GM12801 (cell line): ENCODE data around the gene PPIL1.

Experiments used
- TF ChIP-seq, protein P1 (sequence below): IDR thresholded peaks from one replicate; pipeline ENCODE4 v1.5.1; 2011; ENCODE audit warnings: control low read depth; ENCODE audit not compliant: insufficient read length; ENCODE audit errors: extremely low read depth

PPIL1 gene

DNA sequence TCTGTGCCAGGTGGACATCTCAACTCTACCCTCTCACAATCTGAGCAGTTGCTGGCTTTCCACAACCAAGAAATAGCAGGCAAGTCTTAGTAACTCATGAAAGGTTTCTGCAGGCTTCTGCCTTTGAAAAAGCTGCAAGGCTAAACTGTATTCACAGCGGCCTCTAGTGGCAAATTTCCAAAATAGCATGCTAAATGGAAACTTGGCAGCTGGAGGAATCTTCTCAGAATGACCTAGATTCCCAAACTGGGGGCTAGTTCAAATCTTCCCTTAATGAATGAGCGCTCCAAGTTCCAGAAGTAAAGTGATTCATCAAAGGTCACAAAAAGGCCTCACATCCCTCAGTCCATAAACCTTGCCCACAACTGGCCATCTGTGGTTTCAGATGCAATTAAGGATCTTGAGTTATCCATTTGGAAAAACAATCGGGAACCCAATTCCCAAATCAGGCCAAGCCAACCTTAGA is 23.4 kb downstream of the PPIL1 start:
- TF ChIP-seq, protein P1, sequence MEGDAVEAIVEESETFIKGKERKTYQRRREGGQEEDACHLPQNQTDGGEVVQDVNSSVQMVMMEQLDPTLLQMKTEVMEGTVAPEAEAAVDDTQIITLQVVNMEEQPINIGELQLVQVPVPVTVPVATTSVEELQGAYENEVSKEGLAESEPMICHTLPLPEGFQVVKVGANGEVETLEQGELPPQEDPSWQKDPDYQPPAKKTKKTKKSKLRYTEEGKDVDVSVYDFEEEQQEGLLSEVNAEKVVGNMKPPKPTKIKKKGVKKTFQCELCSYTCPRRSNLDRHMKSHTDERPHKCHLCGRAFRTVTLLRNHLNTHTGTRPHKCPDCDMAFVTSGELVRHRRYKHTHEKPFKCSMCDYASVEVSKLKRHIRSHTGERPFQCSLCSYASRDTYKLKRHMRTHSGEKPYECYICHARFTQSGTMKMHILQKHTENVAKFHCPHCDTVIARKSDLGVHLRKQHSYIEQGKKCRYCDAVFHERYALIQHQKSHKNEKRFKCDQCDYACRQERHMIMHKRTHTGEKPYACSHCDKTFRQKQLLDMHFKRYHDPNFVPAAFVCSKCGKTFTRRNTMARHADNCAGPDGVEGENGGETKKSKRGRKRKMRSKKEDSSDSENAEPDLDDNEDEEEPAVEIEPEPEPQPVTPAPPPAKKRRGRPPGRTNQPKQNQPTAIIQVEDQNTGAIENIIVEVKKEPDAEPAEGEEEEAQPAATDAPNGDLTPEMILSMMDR, result no peak

DNA sequence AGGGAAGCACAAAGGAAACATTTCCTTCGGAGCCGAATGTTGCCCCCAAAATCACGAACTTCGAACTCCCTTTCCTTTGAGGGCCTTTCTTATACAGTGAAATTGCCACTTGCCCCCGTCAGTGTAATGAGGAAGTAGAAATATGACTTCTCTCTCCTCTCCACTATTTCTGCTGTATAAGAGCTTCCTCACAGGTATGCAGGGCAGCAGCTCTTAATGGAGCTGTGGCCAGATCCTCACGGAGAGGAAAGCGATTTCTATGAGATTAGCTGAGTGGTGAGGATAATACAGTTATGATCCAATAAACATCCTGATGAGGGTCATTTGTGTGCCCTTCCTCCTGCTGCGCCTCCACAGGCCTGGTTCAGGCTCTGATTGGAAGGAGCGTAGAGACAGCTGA is 24.6 kb downstream of the PPIL1 start:
- TF ChIP-seq, protein P1, result no peak

GRCh38 chr6:36848658-36849441 is 25.8 kb downstream of the PPIL1 start:
- TF ChIP-seq, protein P1, result no peak

GRCh38 chr6:36847991-36848390 is 26.6 kb downstream of the PPIL1 start:
- TF ChIP-seq, protein P1, result no peak

DNA sequence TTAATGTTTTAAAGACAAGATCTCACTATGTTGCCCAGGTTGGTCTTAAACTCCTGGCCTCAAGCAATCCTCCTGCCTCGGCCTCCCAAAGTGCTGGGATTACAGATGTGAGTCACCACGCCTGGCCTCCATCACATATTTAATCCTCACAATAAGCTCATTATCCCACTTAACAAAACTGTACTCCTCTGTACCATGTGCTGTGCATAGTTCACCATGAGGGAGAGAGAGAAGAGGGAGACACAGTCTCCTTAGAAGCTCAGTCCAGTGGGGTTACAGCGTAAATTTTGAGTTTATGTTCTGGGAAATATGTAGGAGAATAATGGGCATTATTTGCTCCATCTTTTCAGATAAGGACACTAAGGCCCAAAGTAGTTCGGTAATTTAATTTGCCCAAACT is 27.5 kb downstream of the PPIL1 start:
- TF ChIP-seq, protein P1, result no peak

DNA sequence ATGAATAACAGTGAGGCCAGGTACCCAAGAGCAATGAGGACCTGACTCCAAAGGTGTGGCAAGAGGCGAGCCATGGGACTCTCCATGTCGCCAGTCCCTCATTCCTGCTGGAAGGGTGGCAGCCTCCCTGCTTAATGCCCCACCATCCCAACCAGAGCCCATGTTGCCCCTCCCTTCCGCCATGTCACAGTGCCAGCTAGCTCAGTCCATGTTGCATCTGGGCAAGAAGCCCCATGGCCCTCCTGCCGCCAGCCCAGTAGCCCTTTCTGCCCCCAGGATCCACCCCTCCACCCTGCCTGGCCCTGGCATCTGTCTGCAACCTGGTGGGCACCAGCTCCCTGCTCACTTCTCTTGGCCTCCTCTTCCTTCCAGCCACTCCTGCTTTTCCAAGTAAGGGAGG is 29.4 kb downstream of the PPIL1 start:
- TF ChIP-seq, protein P1, result no peak

DNA sequence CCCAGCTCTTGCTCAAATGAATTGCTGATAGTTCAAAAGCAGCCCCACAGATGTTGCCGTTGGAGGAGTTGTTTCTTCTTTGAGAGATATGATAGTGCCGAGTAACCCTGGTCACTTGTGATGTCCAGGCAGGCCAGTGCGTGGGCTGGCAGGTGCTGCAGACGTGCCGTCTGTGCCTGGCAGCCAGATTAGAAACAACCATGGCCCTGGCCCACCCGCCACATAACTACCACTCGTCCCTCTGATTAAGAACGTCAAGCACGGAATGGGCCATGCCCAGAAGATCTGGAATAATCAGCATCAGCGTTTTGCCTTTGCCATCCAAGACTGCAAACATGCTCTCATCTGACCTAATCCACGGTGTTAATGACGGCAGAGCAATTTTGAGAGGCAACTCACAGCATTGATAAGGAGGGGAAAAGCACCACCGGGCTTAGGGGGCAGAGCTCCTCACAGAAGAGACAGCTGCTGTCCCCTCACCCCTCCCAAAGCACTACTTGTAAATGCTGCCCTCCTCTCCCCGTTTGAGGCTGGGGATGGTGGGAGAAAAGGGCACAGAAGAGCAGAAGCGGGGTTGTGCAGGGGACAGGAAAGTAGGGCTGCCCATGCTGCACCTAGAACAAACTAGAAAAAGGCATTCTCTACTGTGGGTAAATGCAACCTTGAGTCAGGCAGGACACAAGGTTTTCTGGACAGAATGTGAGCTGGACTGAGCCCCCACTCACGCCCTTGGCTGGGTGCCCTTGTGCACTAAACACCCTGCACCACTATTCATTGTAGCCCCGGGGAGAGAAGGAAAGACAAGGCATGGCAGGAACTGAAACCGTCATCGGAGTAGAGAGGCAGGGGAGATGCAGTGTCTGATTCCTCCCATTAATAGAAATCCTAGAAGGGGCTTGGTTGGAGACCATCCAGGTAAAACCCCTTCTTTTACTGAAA is 30.1 kb downstream of the PPIL1 start:
- TF ChIP-seq, protein P1, result no peak
